Islet of Langerhans (tissue), 1 donor: ENCODE data around the gene DR1.

Experiments used
- FAIRE-seq: peaks from one replicate; lab custom pipeline; 2011; peaks lifted over from hg19 to GRCh38; lab: Jason Lieb, UNC

The DR1 gene

GRCh38 chr1:93345633-93346420, at the start of gene DR1:
TSS of gene DR1 (plus strand) at chr1:93345907. CDS start at chr1:93346646, 739 bp downstream.
- FAIRE-seq: no peak

- FAIRE-seq: no peak
Measured at GRCh38 chr1:93296555-93297154, 49.1 kb upstream of the DR1 start.

- no peak for FAIRE-seq
Measured at GRCh38 chr1:93301131-93301530, 44.6 kb upstream of the DR1 start.

- no peak for FAIRE-seq
Measured at GRCh38 chr1:93302078-93302477, 43.6 kb upstream of the DR1 start.

- peak; percentile 99 for FAIRE-seq
Measured at GRCh38 chr1:93304716-93305138, 41.0 kb upstream of the DR1 start.

GRCh38 chr1:93306920-93307319, 38.8 kb upstream of the DR1 start:
- FAIRE-seq: no peak

GRCh38 chr1:93313026-93313425, 32.7 kb upstream of the DR1 start:
- no peak for FAIRE-seq

GRCh38 chr1:93317207-93317606, 28.5 kb upstream of the DR1 start:
- no peak for FAIRE-seq

GRCh38 chr1:93317943-93318342, 27.8 kb upstream of the DR1 start:
- FAIRE-seq: no peak

GRCh38 chr1:93321720-93322119, 24.0 kb upstream of the DR1 start:
- no peak for FAIRE-seq

- no peak for FAIRE-seq
Measured at GRCh38 chr1:93322349-93322748, 23.4 kb upstream of the DR1 start.

- no peak for FAIRE-seq
Measured at GRCh38 chr1:93323185-93323820, 22.4 kb upstream of the DR1 start.

GRCh38 chr1:93324486-93325464, 20.9 kb upstream of the DR1 start:
- peak; percentile 86 for FAIRE-seq

- FAIRE-seq: peak; percentile 86
Measured at GRCh38 chr1:93328809-93329760, 16.6 kb upstream of the DR1 start.

- no peak for FAIRE-seq
Measured at GRCh38 chr1:93330196-93330595, 15.5 kb upstream of the DR1 start.

- no peak for FAIRE-seq
Measured at GRCh38 chr1:93330617-93331016, 15.1 kb upstream of the DR1 start.

- FAIRE-seq: no peak
Measured at GRCh38 chr1:93331412-93331811, 14.3 kb upstream of the DR1 start.

GRCh38 chr1:93332368-93332767, 13.3 kb upstream of the DR1 start:
- FAIRE-seq: no peak

- no peak for FAIRE-seq
Measured at GRCh38 chr1:93338387-93339146, 7.1 kb upstream of the DR1 start.

- FAIRE-seq: no peak
Measured at GRCh38 chr1:93339171-93339697, 6.5 kb upstream of the DR1 start.
